ENCODE measurements around the gene ANAPC4. TPM values are rescaled to one million over a fixed set of nuclear protein-coding genes. Genes with fewer than 3 reads are reported as not detected.

ANAPC4 gene
- total and polyA plus RNA-seq, 2 donors (not counting 1 experiment from before 2014, with no cell fraction given): 15.9 to 27.1 TPM

GRCh38 chr4:25420931-25421330, 43.9 kb downstream of the ANAPC4 start:
- Histone ChIP-seq H3K9ac (ENCODE audit: insufficient read depth, low read length) (no peak overlapping the region), H3K4me2 (ENCODE audit: extremely low read depth, insufficient read depth, low read length) (no peak overlapping the region), H3K9me3 (ENCODE audit: control insufficient read depth, insufficient read depth, low read depth, low read length) (no peaks in the 10 kb centered on the region), H3K27ac (ENCODE audit: insufficient read depth, low read length) (no peak overlapping the region), H3K79me2 (ENCODE audit: control insufficient read depth, insufficient read depth, low read length) (no peaks in the 10 kb centered on the region), H3K27me3 (ENCODE audit: control insufficient read depth, insufficient read depth, low read length) (no peaks in the 10 kb centered on the region), H3K4me1 (ENCODE audit: control insufficient read depth, extremely low read depth, insufficient read depth, low read length) (no peaks in the 10 kb centered on the region), H4K20me1 (ENCODE audit: control insufficient read depth, extremely low read depth, insufficient read depth, low read length) (no peaks in the 10 kb centered on the region), H3K36me3 (ENCODE audit: control insufficient read depth, insufficient read depth, low read length) (peaks cover 3% of the 10 kb centered on the region), H3K4me3 (replicated peaks in 1 of 4; ENCODE audit: control extremely low read depth in 1 of 4, insufficient read depth in 1 of 4, low read depth in 3 of 4, low read length in 4 of 4) (no peak overlapping the region), H2AFZ (ENCODE audit: low read length) (no peak overlapping the region)
- TF ChIP-seq EZH2 (IDR thresholded peaks at IDR 0.05; ENCODE audit: low read length, missing control alignments) (no peak), CTCF (conservative IDR thresholded peaks at IDR 0.05 in 1 of 2, IDR thresholded peaks at IDR 0.05 in 1 of 2; ENCODE audit: low read depth in 1 of 2, low read length in 2 of 2) (no peak)
- no peak for DNase-seq (ENCODE audit: low read depth in 2 of 2)

- no peak for TF ChIP-seq EZH2 (IDR thresholded peaks at IDR 0.05; ENCODE audit: low read length, missing control alignments)
- TF ChIP-seq CTCF (conservative IDR thresholded peaks at IDR 0.05 in 1 of 2, IDR thresholded peaks at IDR 0.05 in 1 of 2; ENCODE audit: low read depth in 1 of 2, low read length in 2 of 2): no peak
- H3K36me3 ChIP-seq (ENCODE audit: control insufficient read depth, insufficient read depth, low read length): peaks cover 3% of the 10 kb centered on the region
- DNase-seq (ENCODE audit: low read depth in 2 of 2): no peak
- no peaks in the 10 kb centered on the region for H3K27me3 ChIP-seq (ENCODE audit: control insufficient read depth, insufficient read depth, low read length)
- H3K79me2 ChIP-seq (ENCODE audit: control insufficient read depth, insufficient read depth, low read length): no peaks in the 10 kb centered on the region
- H3K27ac ChIP-seq (ENCODE audit: insufficient read depth, low read length): no peak overlapping the region
- H3K4me3 ChIP-seq (replicated peaks in 1 of 4; ENCODE audit: control extremely low read depth in 1 of 4, insufficient read depth in 1 of 4, low read depth in 3 of 4, low read length in 4 of 4): no peak overlapping the region
- no peak overlapping the region for H2AFZ ChIP-seq (ENCODE audit: low read length)
- H3K9me3 ChIP-seq (ENCODE audit: control insufficient read depth, insufficient read depth, low read depth, low read length): no peaks in the 10 kb centered on the region
- no peaks in the 10 kb centered on the region for H3K4me1 ChIP-seq (ENCODE audit: control insufficient read depth, extremely low read depth, insufficient read depth, low read length)
- no peaks in the 10 kb centered on the region for H4K20me1 ChIP-seq (ENCODE audit: control insufficient read depth, extremely low read depth, insufficient read depth, low read length)
- H3K9ac ChIP-seq (ENCODE audit: insufficient read depth, low read length): no peak overlapping the region
- no peak overlapping the region for H3K4me2 ChIP-seq (ENCODE audit: extremely low read depth, insufficient read depth, low read length)
Measured at GRCh38 chr4:25421816-25422525, 44.9 kb downstream of the ANAPC4 start.

- Histone ChIP-seq H4K20me1 (ENCODE audit: control insufficient read depth, extremely low read depth, insufficient read depth, low read length) (no peaks in the 10 kb centered on the region), H3K9ac (ENCODE audit: insufficient read depth, low read length) (no peak overlapping the region), H3K36me3 (ENCODE audit: control insufficient read depth, insufficient read depth, low read length) (no peaks in the 10 kb centered on the region), H2AFZ (ENCODE audit: low read length) (no peak overlapping the region), H3K27me3 (ENCODE audit: control insufficient read depth, insufficient read depth, low read length) (no peaks in the 10 kb centered on the region), H3K27ac (ENCODE audit: insufficient read depth, low read length) (no peak overlapping the region), H3K4me2 (ENCODE audit: extremely low read depth, insufficient read depth, low read length) (no peak overlapping the region), H3K4me3 (replicated peaks in 1 of 4; ENCODE audit: control extremely low read depth in 1 of 4, insufficient read depth in 1 of 4, low read depth in 3 of 4, low read length in 4 of 4) (no peak overlapping the region), H3K9me3 (ENCODE audit: control insufficient read depth, insufficient read depth, low read depth, low read length) (no peaks in the 10 kb centered on the region), H3K79me2 (ENCODE audit: control insufficient read depth, insufficient read depth, low read length) (no peaks in the 10 kb centered on the region), H3K4me1 (ENCODE audit: control insufficient read depth, extremely low read depth, insufficient read depth, low read length) (no peaks in the 10 kb centered on the region)
- no peak for TF ChIP-seq CTCF (conservative IDR thresholded peaks at IDR 0.05 in 1 of 2, IDR thresholded peaks at IDR 0.05 in 1 of 2; ENCODE audit: low read depth in 1 of 2, low read length in 2 of 2)
- no peak for TF ChIP-seq EZH2 (IDR thresholded peaks at IDR 0.05; ENCODE audit: low read length, missing control alignments)
- DNase-seq (ENCODE audit: low read depth in 2 of 2): no peak
Measured at GRCh38 chr4:25423548-25423947, 46.5 kb downstream of the ANAPC4 start.

All from fibroblast of lung (primary cell).